LNCaP clone FGC (cell line): ENCODE data around the gene MSANTD2.

Source experiments
- DNase-seq: peaks from one replicate; pipeline ENCODE4 v3.0.0-alpha.2; 2011; ENCODE audit warnings: low read depth
- H3K4me3 ChIP-seq: 2 replicates; pipeline ENCODE4 v1.5.1; 2011; ENCODE audit warnings: mild to moderate bottlenecking, low read depth, low read length, control low read depth
- CTCF ChIP-seq: IDR thresholded peaks from 2 replicates; pipeline ENCODE4 v1.5.1; 2012; ENCODE audit warnings: mild to moderate bottlenecking; ENCODE audit not compliant: control insufficient read depth, insufficient read depth; ENCODE audit errors: extremely low read depth

MSANTD2 gene

GRCh38 chr11:124745835-124746620 is 54.2 kb downstream of the MSANTD2 start:
- DNase-seq = no peak
- H3K4me3 ChIP-seq = peak overlapping the region; percentile 68
- TF ChIP-seq CTCF = peak; percentile 40; the same call in 1 of the 2 replicates

- H3K4me3 ChIP-seq = peak overlapping the region; percentile 68; the same call in 1 of the 2 replicates
- no peak for DNase-seq
Measured at GRCh38 chr11:124745270-124745834, 54.9 kb downstream of the MSANTD2 start.

GRCh38 chr11:124743050-124743449 is 57.2 kb downstream of the MSANTD2 start:
- no peak for DNase-seq
- no peak overlapping the region for H3K4me3 ChIP-seq
- no peak for TF ChIP-seq CTCF

More at GRCh38 chr11:124745270-124745834, 54.9 kb downstream of the MSANTD2 start:
- no peak for TF ChIP-seq CTCF

- no peak for TF ChIP-seq CTCF
- DNase-seq = no peak
- H3K4me3 ChIP-seq = no peak overlapping the region
Measured at GRCh38 chr11:124742555-124742954, 57.7 kb downstream of the MSANTD2 start.

GRCh38 chr11:124740277-124740882 is 59.8 kb downstream of the MSANTD2 start:
- no peak for TF ChIP-seq CTCF
- DNase-seq = no peak
- peak overlapping the region; percentile 57 for H3K4me3 ChIP-seq

- peak within 1 kb of the TSS; percentile 57 for H3K4me3 ChIP-seq
Measured at GRCh38 chr11:124739479-124740276, 60.5 kb downstream of the MSANTD2 start, which contains the start of gene NRGN. Gene NRGN (plus strand): TSS chr11:124739942. CDS start chr11:124740085, 143 bp downstream.

More at GRCh38 chr11:124739479-124740276, 60.5 kb downstream of the MSANTD2 start, which contains the start of gene NRGN:
- peak; percentile 45 for DNase-seq
- no peak for TF ChIP-seq CTCF
